Nucleus accumbens (tissue), 56 donors: ENCODE measurements around the gene MCM9.

Experiments used
- DNase-seq, 56 donors: peaks; one replicate each; lab custom pipeline; 2025; lab: John Stamatoyannopoulos, UW

MCM9 gene

GRCh38 chr6:118934461-118935330, at the start of gene MCM9:
TSS of gene MCM9 (minus strand) at chr6:118935159. CDS start at chr6:118931723, 3,436 bp downstream.
- DNase-seq: peak in 55 of 56 donors; percentile 6 to 92 (median 77)

DNA sequence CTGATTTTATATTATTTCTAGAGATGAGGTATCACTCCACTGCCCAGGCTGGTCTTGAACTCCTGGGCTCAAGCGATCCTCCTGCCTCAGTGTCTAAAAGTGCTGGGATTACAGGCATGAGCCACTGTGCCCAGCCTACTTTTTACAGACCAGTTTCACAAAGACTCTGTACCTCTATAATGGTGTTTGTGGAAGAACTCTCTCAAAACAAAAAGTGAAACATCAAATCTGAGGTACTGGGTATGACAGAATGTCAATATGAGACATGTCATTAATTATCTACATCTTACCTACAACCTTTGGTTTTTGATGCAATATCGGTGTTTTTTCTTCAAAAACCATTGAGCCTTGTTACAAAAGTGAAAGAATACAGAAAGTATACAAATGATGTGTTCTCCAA, 49.4 kb upstream of the MCM9 start:
- DNase-seq: no peak

DNA sequence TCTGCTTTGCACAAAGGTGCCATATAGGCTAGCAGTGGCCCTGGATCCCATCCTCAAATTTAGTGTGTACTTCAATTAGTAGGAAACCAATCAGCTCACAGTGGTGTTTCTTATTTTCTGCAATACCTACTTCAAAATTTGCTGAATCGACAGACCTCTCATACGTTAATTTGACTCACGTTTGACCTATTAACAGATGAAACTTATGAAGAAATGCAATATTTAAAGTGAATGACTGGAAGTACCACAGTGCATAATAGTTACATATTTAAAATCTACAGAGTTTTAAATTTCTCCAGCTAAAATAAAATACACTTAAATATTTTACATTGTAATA, 47.6 kb upstream of the MCM9 start:
- DNase-seq: no peak

- DNase-seq: no peak
Observed at GRCh38 chr6:118981884-118982574, 47.1 kb upstream of the MCM9 start.

GRCh38 chr6:118980063-118980462, 45.1 kb upstream of the MCM9 start:
- DNase-seq: no peak

- DNase-seq: no peak
Observed at GRCh38 chr6:118974790-118975189, 39.8 kb upstream of the MCM9 start.

DNA sequence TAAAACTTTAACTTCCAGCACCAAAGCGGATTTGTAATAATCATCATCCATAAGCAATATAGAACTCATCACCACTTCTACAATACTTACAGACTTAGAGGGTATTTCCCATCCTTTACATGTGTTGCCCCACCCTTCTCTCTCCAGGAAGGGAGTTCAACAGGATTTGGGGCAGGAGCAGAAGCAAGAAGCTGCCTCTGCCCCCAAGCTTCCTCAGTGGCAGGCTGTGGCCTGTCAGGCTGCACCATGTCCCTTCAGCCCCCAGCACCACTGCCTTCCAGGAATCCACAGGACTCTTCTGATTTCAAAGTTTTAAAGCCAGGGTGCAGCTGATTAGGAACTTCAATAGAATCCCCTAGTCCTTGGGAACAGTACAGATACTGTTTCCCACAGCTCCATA, 36.7 kb upstream of the MCM9 start:
- DNase-seq: no peak

DNA sequence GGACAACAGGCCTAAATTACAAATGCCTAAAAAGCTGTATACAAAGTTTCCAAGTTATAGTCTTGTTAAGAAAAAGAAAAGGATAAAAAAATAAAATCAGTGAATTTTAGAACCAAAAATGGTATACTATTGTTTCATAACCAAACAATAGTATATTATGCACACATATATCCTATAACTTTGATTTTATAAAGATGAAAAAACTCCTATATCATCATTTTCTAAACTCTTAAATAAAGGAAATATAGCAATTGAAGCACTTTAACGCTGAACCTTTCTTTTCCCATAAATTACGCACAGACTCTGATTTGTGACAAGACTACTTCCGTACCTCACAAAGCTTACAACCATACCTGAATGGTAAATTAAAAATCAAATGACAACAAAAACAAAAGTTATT, 35.9 kb upstream of the MCM9 start:
- DNase-seq: no peak

DNA sequence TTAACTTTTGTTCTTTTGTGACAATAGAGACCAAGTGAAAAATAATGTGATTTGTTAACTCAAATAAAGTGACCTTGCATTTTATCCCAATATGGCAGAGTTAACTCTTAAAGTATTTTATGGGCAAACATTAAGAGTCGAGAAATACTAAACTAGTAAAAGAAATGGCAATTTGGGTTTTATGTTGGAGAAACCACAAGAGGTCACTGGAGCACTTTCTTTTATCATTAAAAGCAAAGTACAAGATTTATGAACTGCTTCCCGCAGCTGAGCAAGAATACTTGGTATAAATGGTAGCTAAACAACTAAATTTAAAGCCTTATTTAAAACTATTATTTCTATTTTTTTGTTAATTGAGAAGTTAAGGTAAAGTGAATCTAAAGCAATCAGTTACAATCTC, 33.5 kb upstream of the MCM9 start:
- peak in 1 of 56 donors; percentile 17 for DNase-seq

- DNase-seq: no peak
Observed at GRCh38 chr6:118967239-118967638, 32.3 kb upstream of the MCM9 start.

DNA sequence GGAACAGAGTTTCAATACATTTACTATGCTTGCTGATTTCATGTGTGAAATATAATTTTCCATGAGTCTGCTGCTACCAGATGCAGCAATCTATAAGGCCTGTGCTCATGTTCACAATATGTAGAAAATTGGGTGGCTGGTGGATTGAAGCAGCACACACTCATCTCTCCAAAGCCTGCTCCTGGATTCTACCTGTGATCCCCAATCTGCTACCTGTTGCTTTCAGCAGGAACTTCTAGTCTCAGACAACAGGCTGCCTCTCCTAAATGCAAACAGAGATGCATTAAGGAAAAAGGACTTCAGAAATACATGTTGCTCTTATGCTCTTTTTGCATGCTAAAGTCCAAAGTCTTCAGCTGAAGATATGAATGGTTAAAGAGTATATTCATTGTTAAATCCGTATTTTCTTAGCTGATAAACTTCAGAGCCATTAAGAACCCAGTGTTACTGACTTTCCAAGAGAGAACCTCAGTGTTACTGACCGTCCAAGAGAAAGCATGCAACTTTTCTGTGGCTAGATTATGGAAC, 30.9 kb upstream of the MCM9 start:
- DNase-seq: no peak

- DNase-seq: no peak
Observed at GRCh38 chr6:118965371-118965770, 30.4 kb upstream of the MCM9 start.

DNA sequence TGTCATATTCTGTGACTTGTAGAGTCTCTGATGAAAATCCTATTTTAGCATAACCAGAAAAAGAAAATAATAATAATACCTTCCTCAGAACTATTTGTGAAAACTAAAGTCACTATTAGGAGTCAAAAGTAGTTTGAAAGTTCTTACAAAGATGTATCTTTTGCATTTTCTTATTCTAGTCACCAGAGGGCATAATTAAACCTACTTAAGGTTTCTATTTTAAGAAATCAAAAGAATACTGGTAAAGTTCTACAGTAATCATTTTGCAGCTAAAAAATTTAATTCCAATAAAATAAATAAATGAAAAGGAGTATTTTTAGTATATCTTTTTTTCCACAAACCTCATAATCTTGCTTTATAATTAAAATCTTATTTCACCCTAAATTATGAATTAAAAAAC, 28.0 kb upstream of the MCM9 start:
- DNase-seq: no peak

GRCh38 chr6:118959903-118960302, 24.9 kb upstream of the MCM9 start:
- DNase-seq: no peak

- DNase-seq: no peak
Observed at GRCh38 chr6:118953391-118953790, 18.4 kb upstream of the MCM9 start.

GRCh38 chr6:118952683-118953082, 17.7 kb upstream of the MCM9 start:
- DNase-seq: no peak

DNA sequence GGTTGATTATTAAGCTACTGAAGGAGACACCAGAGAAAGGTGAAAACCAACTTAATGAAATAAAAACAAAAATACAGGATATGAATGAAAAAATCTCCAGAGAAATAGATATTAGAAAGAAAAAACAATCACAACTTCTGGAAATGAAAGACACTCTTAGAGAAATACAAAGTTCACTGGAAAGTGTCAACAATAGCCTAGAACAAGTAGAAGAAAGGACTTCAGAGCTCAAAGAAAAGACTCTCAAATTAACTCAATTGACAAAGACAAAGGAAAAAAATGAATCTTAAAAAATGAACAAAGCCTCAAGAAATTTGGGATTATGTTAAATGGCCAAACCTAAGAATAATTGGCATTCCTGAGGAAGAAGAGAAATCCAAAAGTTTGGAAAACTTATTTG, 10.3 kb upstream of the MCM9 start:
- DNase-seq: no peak

DNA sequence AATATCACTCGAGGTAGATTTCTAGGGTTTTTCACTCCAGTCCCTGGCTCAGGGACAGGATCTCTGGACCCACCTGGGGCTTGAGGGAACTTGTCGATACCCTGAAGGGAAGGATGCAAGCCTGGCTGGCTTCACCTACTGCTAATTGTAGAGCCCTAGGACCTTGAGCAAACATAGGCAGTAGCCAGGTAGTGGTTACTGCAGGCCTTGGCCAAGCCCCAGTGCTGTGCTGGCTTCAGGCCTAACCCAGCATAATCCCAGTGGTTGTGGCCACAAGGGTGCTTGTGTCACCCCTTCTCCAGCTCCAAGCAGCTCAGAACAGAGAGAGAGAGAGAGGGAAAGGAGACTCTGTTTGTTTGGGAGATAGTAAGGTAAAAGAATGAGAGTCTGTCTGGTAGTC, 5.8 kb upstream of the MCM9 start:
- no peak for DNase-seq

DNA sequence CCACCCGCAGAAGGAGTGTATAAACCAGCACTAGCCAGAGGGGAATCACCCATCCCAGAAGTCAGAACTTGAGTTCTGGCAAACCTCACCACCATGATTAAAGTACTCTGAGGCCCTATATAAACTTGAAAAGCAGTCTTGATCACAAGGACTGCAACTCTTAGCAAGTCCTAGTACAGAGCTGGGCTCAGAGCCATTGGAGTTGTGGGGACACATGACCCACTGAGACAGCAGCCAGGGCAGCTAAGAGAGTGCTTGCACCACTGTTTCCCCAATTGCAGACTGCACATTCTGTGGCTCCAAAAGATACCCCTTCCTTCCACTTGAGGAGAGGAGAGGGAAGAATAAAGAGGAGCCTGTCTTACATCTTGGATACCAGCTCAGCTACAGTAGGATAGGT, 4.7 kb upstream of the MCM9 start:
- DNase-seq: peak in 26 of 56 donors; percentile 1 to 64 (median 22)

DNA sequence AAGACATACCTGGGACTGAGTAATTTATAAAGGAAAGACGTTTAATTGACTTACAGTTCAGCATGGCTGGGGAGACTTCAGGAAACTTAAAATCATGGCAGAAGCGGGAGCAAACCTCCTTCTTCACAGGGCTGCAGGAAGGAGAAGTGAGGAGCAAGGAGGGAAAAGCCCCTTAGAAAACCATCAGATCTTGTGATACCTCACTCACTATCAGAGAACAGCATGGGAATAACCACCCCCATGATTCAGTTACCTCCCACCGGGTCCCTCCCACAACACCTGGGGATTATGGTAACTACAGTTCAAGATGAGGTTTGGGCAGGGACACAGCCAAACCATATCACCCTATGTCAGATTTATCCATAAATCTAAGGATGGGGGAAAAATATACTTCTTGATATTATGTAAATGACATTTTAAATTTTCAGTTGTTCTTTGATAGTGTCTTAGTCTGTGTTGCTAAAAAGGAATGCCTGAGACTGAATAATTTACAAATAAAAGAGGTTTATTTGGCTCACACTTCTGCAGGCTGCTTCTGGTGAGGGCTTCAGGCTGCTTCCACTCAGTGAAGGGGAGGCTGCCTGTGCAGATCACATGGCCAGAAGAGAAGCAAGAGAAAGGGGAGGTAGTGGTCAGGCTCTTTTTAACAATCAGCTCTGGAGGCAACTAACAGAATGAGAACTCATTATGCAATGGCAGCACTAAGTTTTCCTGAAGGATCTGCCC, 1.2 kb upstream of the MCM9 start:
- no peak for DNase-seq

DNA sequence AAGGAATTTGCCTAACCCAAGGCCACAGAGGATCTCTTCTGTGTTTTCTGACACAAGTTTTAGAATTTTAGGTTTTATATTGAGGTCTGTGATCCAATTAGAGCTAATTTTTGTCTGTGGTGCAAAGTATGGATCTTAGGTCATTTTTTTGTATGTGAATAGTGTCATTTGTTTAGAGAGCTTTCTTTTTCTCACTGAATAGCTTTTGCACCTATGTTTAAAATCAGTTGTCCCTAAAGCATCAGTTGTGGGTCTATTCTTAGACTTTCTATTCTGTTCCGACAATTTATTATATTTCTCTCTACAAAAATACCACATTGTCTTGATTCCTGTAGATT, 341 bp upstream of the MCM9 start:
- no peak for DNase-seq
